Activated naive CD8-positive, alpha-beta T cell treated with anti-CD3 and anti-CD28 coated beads, Interleukin-2, amount 10 ng/mL, durations not matched to agents 7 days and 5 days (primary cell): ENCODE results near the gene LAIR1. TPM values are rescaled to one million over a fixed set of nuclear protein-coding genes. Genes with fewer than 3 reads are reported as not detected.
A peak's percentile ranks its signal among the peaks of the same experiment; 100 is the strongest.

ENCODE experiments used
- ATAC-seq: fragments of 150-1000 bp; cut with Tn5 transposase; one replicate; pipeline ENCODE4 v1.10.0; 2021; ENCODE audit warnings: low read depth, moderate library complexity
- POLR2A ChIA-PET: fragments of 350-600 bp; sonication (Branson Sonifier 250); formaldehyde crosslinking; loops from one replicate; lab custom pipeline; 2021; ENCODE audit warnings: antibody characterized with exemption; lab: Charles Lee
- DNase-seq: peaks from one replicate; pipeline ENCODE4 v3.0.0; 2021
- H3K27ac Mint-ChIP-seq: one replicate; pipeline ENCODE4 v1.8.0; 2022; ENCODE audit warnings: mild to moderate bottlenecking, mixed read lengths
- H3K27me3 Mint-ChIP-seq: one replicate; pipeline ENCODE4 v1.8.0; 2022; ENCODE audit warnings: mild to moderate bottlenecking, moderate library complexity, mixed read lengths
- H3K36me3 Mint-ChIP-seq: one replicate; pipeline ENCODE4 v1.8.0; 2021; ENCODE audit warnings: mild to moderate bottlenecking, mixed read lengths
- H3K4me1 Mint-ChIP-seq: one replicate; pipeline ENCODE4 v1.8.0; 2021; ENCODE audit warnings: mixed read lengths
- H3K4me3 Mint-ChIP-seq: one replicate; pipeline ENCODE4 v1.8.0; 2022; ENCODE audit warnings: mild to moderate bottlenecking, moderate library complexity, mixed read lengths
- H3K9me3 Mint-ChIP-seq: one replicate; pipeline ENCODE4 v1.8.0; 2021; ENCODE audit warnings: mixed read lengths
- total RNA-seq, 2 experiments: library from RNA; stranded (reverse); gene quantifications; one replicate each; pipeline ENCODE4 v1.2.3, GENCODE V29; 2021

LAIR1 gene
- total RNA-seq, 2 experiments from 2014 or later = 75.0 to 79.2 TPM

DNA sequence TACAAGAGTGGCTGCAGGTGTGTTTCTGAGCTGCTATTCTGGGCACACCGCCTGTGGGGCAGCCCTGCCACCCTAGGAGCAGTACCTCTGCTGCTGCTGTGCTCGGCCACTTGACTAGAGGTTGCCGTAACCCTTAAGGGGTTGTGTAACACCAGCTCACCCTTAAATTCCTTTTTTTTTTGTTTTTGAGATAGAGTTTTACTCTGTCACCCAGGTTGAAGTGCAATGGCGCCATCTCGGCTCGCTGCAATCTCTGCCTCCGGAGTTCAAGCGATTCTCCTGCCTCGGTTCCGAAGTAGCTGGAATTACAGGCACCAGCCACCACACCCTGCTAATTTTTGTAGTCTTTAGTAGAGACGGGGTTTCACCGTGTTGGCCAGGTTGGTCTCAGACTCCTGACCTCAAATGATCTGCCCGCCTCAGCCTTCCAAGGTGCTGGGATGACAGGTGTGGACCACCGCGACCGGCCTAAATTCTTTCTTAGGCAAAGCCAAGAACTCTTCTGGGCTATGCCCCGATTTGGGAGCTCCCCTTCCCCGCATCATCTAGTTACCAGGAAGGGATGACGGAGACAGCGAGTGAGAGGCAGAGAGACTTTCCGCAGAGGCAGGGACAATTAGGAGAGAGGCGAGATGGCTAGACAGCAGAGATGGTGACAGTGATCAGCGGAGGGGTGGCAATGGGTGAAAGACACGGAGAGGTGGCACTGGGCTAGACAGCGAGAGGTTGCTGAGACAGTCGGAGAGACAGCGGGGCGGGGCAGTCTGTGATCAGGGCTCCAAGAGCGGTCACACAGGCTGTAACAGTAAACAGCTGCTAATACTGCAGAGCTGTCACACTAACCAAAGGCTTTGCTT lies 47.4 kb downstream of the LAIR1 start:
- ATAC-seq (no peak), DNase-seq (no peak)

DNA sequence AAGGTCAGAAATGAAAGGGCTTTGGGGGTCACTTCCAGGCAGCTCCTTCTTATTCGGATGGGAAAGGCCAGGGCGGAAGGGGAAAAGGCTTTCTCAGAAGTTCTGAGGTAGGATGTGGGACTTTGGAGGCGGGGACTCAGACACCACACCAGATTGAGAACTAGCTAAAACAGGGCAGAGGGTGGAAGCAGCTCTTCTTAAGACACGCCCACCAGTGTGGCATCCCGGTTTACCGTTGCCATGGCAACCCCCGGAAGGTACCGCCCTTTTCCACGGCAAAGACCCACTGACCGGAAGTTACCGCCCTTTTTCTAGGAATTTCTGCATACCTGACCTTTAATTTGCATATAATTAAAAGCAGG lies 48.0 kb downstream of the LAIR1 start:
- H3K27me3 Mint-ChIP-seq = peaks cover 44% of the 10 kb centered on the region
- H3K9me3 Mint-ChIP-seq = no peaks in the 10 kb centered on the region
- no peaks in the 10 kb centered on the region for H3K36me3 Mint-ChIP-seq
- H3K4me3 Mint-ChIP-seq = no peak overlapping the region
- peaks cover 8% of the 10 kb centered on the region for H3K4me1 Mint-ChIP-seq
- DNase-seq (no peak), ATAC-seq (peak; percentile 33)
- POLR2A ChIA-PET = no interaction called here
- H3K27ac Mint-ChIP-seq = no peak overlapping the region

More for the DNA sequence above, 47.4 kb downstream of the LAIR1 start:
- Mint-ChIP-seq H3K36me3 (no peaks in the 10 kb centered on the region), H3K27ac (no peak overlapping the region), H3K4me3 (no peak overlapping the region), H3K4me1 (peaks cover 8% of the 10 kb centered on the region), H3K27me3 (peaks cover 41% of the 10 kb centered on the region), H3K9me3 (no peaks in the 10 kb centered on the region)
- POLR2A ChIA-PET = interaction anchor here (0.5 kb wide), 1 partner anchor 130 kb away, joined by 3 read pairs; no protein-coding TSS in a partner anchor

DNA sequence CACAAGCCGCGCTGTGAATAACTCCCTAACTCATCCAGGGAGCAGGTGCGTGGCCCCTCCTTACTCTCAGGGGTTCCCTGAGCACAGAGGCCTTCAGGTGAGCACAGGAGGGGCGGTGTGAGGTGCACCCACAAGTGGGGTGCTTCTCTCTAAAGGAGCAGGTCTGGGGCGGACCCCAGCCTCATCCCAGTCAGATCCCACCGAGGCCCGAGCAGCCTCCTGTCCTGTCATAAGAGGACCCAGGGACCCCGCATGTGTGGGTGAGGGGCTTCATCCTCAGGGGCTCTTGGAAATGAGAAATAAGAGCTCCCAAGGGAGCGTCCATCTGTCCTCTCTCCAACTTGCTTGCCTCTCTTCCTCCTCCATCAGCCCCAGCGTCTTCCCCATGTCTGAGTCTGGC lies 48.8 kb downstream of the LAIR1 start:
- ATAC-seq (no peak), DNase-seq (no peak)
- POLR2A ChIA-PET = no interaction called here
- no peaks in the 10 kb centered on the region for H3K36me3 Mint-ChIP-seq
- H3K9me3 Mint-ChIP-seq = no peaks in the 10 kb centered on the region
- H3K27me3 Mint-ChIP-seq = peaks cover 43% of the 10 kb centered on the region
- peaks cover 8% of the 10 kb centered on the region for H3K4me1 Mint-ChIP-seq
- no peak overlapping the region for H3K4me3 Mint-ChIP-seq
- no peak overlapping the region for H3K27ac Mint-ChIP-seq

DNA sequence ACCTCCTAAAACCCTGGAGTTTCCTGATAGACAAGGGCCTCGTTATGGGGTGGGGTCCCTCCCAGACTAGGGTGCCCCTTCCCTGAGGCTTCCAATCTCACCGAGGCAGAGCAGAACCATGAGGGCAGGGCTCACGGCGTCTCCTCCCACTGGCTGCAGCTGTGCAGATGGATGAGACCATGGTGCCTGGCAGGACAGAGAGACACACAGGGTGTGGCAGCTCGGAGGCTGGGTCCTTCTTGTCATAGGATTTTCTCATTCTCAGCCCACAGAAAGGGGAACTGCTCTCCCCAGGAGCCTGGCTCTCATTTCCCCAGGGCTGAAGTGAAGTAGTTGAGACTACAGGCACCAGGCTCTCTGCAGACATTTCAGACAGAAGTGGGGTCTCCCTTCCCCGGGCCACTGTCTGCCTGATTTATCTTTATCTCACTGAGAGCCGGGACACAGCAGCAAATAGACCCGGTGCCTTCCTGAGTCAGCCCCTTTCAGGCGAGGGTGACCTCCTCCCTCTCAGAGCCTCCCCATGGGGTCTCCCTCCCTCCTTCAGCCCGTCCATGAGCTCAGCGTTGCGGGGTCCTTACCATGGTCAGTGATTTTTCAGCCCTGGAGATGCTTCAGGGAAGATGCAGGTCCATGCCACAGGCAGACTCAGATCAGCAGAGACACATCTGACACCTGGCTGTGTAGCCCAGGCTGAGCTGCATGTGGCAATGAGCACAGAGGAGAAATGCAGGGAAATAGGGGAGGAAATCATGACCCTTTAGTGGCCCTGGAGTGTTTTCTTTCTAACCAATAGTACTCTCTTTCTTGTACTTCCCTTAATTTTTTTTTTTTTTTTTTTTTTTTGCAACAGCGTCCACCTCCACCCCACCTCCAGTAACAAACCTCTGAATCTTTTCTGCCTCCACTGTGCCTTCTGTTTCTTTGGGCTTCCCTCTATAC lies 52.0 kb downstream of the LAIR1 start, which contains the start of gene LILRA5:
Gene LILRA5, minus strand, starts transcription at position 731 of the 942 bp plus-strand sequence. Its CDS starts 147 bp downstream, at position 584.
- peaks cover 31% of the 10 kb centered on the region for H3K27me3 Mint-ChIP-seq
- POLR2A ChIA-PET = no interaction called here

DNA sequence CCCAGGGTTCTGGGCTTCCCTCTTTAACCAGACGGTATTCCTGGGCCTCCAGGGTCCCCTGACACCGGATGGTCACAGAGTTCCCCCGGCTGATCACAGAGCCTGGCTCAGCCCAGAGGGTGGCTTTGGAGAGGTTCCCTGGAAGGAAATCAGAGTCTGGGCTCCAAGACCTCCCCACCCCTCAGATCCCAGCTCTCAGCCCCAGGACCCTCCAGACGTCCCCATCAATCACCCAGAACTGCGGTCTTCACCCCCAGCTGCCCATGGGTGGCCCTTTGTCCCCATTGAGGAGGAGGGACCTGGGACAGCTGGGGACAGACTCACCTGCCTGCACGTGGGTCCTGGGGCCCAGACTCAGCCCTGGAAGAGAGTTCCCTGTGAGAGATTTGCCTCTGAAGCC lies 52.7 kb downstream of the LAIR1 start:
- Mint-ChIP-seq H3K27ac (no peak overlapping the region), H3K36me3 (no peaks in the 10 kb centered on the region), H3K4me1 (peaks cover 1% of the 10 kb centered on the region), H3K9me3 (no peaks in the 10 kb centered on the region), H3K27me3 (peaks cover 28% of the 10 kb centered on the region), H3K4me3 (no peak overlapping the region)
- DNase-seq (no peak), ATAC-seq (no peak)
- POLR2A ChIA-PET = no interaction called here

More for the DNA sequence above, 52.0 kb downstream of the LAIR1 start, which contains the start of gene LILRA5:
- H3K4me1 Mint-ChIP-seq = peaks cover 3% of the 10 kb centered on the region
- H3K4me3 Mint-ChIP-seq = no peak within 1 kb of the TSS
- DNase-seq (no peak), ATAC-seq (no peak)
- no peaks in the 10 kb centered on the region for H3K9me3 Mint-ChIP-seq
- no peak within 1 kb of the TSS for H3K27ac Mint-ChIP-seq
- H3K36me3 Mint-ChIP-seq = no peaks in the 10 kb centered on the region

DNA sequence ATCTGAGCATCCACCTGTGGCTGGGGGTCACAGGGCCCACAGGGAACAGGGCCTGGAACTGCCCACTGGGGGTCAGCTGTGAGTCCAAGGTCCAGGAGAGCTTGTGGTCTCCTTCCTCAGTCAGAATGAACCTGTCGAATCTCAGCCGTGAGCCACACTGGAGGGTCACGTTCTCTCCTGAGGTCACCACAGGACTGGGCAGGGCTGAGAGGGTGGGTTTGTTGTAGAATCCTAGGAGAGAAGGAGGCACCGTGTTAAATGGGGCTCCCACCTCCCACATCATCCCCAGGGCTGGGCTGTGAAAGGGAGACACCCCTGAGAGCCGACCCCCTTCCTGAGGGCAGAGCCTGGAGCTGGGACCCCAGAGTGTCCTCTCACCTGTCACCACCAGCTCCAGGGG lies 53.2 kb downstream of the LAIR1 start:
- Mint-ChIP-seq H3K27me3 (peaks cover 28% of the 10 kb centered on the region), H3K27ac (no peak overlapping the region), H3K9me3 (no peaks in the 10 kb centered on the region), H3K4me1 (peaks cover 1% of the 10 kb centered on the region), H3K36me3 (no peaks in the 10 kb centered on the region), H3K4me3 (no peak overlapping the region)
- no peak for ATAC-seq
- no peak for DNase-seq
- POLR2A ChIA-PET = no interaction called here

DNA sequence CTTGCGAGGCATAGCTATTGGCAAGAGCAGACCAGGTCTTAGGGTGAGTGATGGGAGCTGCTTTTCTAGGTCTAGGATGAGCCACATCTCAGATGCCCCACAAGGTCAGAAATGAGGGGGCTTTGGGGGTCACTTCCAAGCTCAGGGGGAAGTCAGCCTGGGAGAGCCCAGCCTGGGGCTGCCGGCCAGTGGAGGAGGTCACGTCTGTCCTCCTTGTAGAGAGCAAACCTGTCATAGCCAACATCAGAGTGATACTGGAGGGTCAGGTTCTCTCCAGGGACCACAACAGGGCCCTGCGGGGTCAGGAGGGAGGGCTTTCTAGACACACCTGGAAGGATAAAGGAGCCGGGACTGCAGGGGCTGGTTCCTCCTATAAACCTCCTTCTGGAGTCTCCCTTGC lies 54.2 kb downstream of the LAIR1 start:
- no peak for ATAC-seq
- POLR2A ChIA-PET = no interaction called here
- H3K27me3 Mint-ChIP-seq = peaks cover 29% of the 10 kb centered on the region
- no peak overlapping the region for H3K27ac Mint-ChIP-seq
- no peaks in the 10 kb centered on the region for H3K4me1 Mint-ChIP-seq
- no peaks in the 10 kb centered on the region for H3K36me3 Mint-ChIP-seq
- H3K4me3 Mint-ChIP-seq = no peak overlapping the region
- no peak for DNase-seq
- no peaks in the 10 kb centered on the region for H3K9me3 Mint-ChIP-seq

DNA sequence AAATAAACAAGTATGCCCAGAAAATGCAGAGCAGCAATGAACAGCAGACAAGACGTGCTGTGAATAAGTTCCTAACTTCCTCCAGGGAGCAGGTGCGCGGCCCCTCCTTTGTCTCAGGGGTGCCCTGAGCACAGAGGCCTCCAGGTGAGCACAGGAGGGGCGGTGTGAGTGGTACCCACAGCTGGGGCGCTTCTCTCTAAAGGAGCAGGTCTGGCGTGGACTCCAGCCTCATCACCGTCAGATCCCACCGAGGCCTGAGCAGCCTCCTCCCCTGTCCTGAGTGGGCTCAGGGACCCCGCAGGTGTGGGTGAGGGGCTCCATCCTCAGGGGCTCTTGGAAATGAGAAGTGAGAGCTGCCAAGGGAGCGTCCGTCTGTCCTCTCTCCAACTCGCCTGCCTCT lies 54.9 kb downstream of the LAIR1 start:
- Mint-ChIP-seq H3K27me3 (peaks cover 27% of the 10 kb centered on the region), H3K4me3 (no peak overlapping the region), H3K36me3 (no peaks in the 10 kb centered on the region), H3K9me3 (no peaks in the 10 kb centered on the region), H3K27ac (no peak overlapping the region), H3K4me1 (peaks cover 2% of the 10 kb centered on the region)
- no peak for ATAC-seq
- DNase-seq = no peak
- POLR2A ChIA-PET = no interaction called here

DNA sequence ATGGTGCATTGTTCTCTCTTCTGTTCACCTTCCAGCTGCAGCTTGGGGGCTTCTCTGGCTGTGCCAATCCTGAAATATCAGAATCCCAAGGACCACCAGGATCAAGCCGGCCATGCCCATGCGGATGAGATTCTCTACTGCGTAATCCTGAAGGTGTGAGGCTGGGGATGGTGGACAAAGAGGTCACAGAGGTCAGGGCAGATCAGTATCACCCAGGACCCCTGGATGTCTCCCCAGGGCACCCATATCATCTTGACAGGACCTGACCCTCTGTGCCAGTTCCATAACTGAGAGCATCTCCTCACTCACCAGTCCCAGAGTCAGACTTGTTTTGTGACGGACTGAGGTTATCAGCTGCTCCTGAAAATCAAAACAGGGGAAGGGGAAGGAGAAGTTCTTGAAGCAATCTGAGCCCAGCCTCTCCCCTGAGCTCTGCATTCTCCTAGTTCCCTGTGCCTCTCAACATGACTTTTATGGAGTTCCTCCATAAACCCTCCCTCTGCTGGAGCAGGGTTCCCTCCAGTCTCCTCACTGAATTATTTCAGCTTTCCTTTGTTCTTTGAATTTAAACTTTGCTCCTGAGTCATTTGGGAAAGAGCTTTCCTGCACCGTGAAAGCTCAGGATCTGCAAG lies 57.2 kb downstream of the LAIR1 start:
- DNase-seq (no peak), ATAC-seq (no peak)
- H3K27ac Mint-ChIP-seq = no peak overlapping the region
- H3K9me3 Mint-ChIP-seq = no peaks in the 10 kb centered on the region
- peaks cover 10% of the 10 kb centered on the region for H3K27me3 Mint-ChIP-seq
- POLR2A ChIA-PET = no interaction called here
- H3K36me3 Mint-ChIP-seq = no peaks in the 10 kb centered on the region
- H3K4me3 Mint-ChIP-seq = no peak overlapping the region
- H3K4me1 Mint-ChIP-seq = peaks cover 12% of the 10 kb centered on the region

DNA sequence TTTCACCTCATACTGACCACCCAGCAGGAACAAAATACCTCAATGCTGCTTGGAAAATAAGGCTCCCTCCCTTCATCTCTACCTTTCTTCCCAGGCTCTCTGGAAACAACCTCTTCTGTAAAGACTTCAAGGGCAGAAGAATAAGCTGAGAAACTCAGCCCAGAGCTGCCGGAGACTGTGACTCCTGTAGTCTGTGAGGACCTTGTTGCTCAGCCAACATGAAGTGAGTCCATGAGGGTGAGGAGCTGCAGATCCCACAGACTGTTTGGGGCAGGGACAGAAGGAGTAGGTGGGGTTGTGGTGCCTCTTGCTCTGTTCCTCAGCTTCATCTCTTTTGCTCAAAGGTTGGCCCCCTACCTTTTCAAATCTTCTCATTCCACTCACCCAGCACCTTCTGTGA lies 59.6 kb downstream of the LAIR1 start:
- POLR2A ChIA-PET = no interaction called here
- Mint-ChIP-seq H3K27me3 (peaks cover 12% of the 10 kb centered on the region), H3K9me3 (no peaks in the 10 kb centered on the region), H3K4me3 (no peak overlapping the region), H3K4me1 (peaks cover 15% of the 10 kb centered on the region), H3K36me3 (no peaks in the 10 kb centered on the region), H3K27ac (no peak overlapping the region)
- ATAC-seq (no peak), DNase-seq (no peak)

DNA sequence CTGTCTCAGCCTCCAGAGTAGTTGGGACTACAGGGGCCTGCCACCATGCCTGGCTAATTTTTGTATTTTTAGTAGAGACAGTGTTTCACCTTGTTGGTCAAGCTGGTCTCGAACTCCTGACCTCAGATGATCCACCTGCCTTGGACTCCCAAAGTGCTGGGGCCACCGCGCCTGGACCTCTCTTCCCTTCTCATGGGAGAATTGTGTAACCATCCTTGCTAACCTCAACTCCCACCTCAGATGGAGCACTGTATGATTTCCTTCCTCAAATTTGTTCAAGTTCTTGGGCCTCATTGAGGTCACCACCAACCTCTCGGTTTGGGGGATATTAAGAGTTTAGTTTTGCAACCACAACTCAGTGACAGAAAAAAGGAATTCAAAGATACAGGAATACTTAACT lies 62.5 kb downstream of the LAIR1 start:
- H3K27ac Mint-ChIP-seq = no peak overlapping the region
- peaks cover 12% of the 10 kb centered on the region for H3K27me3 Mint-ChIP-seq
- no peak overlapping the region for H3K4me3 Mint-ChIP-seq
- POLR2A ChIA-PET = no interaction called here
- no peaks in the 10 kb centered on the region for H3K9me3 Mint-ChIP-seq
- H3K4me1 Mint-ChIP-seq = peaks cover 15% of the 10 kb centered on the region
- DNase-seq (no peak), ATAC-seq (no peak)
- no peaks in the 10 kb centered on the region for H3K36me3 Mint-ChIP-seq
